ENCODE results near the gene CD244. TPM values are rescaled to one million over a fixed set of nuclear protein-coding genes. Genes with fewer than 3 reads are reported as not detected.

CD244 gene
- total RNA-seq, 1 donor from 2014 or later = not detected

DNA sequence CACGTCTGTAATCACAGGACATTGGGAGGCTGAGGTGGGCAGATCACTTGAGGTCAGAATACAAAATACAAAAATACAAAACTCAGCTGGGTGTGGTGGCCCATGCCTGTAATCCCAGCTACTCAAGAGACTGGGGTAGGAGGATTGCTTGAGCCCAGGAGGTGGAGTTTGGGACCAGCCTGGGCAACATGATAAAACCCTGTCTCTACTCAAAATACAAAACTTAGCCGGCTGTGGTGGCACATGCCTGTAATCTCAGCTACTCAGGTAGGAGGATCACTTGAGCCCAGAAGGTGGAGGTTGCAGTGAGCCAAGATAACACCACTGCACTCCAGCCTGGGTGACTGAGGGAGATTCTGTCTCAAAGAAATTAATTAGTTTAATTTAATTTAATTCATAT is 28.8 kb upstream of the CD244 start:
- Mint-ChIP-seq H3K27me3 (no peaks in the 10 kb centered on the region), H3K9me3 (ENCODE audit: low read depth) (peaks cover 22% of the 10 kb centered on the region), H3K4me1 (ENCODE audit: low read depth) (no peaks in the 10 kb centered on the region), H3K4me3 (ENCODE audit: low read depth) (no peak overlapping the region), H3K36me3 (ENCODE audit: insufficient read depth) (peaks cover 2% of the 10 kb centered on the region), H3K27ac (no peak overlapping the region)
- TF ChIP-seq, protein P1, sequence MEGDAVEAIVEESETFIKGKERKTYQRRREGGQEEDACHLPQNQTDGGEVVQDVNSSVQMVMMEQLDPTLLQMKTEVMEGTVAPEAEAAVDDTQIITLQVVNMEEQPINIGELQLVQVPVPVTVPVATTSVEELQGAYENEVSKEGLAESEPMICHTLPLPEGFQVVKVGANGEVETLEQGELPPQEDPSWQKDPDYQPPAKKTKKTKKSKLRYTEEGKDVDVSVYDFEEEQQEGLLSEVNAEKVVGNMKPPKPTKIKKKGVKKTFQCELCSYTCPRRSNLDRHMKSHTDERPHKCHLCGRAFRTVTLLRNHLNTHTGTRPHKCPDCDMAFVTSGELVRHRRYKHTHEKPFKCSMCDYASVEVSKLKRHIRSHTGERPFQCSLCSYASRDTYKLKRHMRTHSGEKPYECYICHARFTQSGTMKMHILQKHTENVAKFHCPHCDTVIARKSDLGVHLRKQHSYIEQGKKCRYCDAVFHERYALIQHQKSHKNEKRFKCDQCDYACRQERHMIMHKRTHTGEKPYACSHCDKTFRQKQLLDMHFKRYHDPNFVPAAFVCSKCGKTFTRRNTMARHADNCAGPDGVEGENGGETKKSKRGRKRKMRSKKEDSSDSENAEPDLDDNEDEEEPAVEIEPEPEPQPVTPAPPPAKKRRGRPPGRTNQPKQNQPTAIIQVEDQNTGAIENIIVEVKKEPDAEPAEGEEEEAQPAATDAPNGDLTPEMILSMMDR (IDR thresholded peaks at IDR 0.05; ENCODE audit: unreplicated experiment) = no peak
- no peak for DNase-seq (ENCODE audit: low spot score, unreplicated experiment)

DNA sequence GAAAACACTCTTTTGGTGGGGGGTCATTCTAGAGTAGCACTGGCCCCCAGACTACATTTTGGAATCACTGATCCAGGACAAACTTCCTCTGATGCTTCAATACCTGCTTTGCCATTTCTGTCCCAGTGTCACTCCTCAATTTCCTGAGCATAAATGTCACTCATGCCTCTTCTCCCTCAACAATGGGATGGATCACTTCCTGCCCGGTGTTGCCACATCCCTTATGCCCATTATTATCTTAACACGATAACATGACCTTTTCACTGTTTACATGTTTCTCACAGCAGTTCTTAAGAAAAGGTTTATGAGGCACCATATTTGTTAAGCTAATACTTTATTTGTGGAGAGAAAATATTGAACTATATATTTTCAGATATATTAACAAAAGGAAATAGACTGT is 26.2 kb upstream of the CD244 start:
- no peak overlapping the region for H3K4me3 Mint-ChIP-seq (ENCODE audit: low read depth)
- no peak overlapping the region for H3K27ac Mint-ChIP-seq
- H3K9me3 Mint-ChIP-seq (ENCODE audit: low read depth) = peaks cover 8% of the 10 kb centered on the region
- DNase-seq (ENCODE audit: low spot score, unreplicated experiment) = no peak
- peaks cover 2% of the 10 kb centered on the region for H3K4me1 Mint-ChIP-seq (ENCODE audit: low read depth)
- TF ChIP-seq, protein P1 (IDR thresholded peaks at IDR 0.05; ENCODE audit: unreplicated experiment) = no peak
- peaks cover 2% of the 10 kb centered on the region for H3K36me3 Mint-ChIP-seq (ENCODE audit: insufficient read depth)
- no peaks in the 10 kb centered on the region for H3K27me3 Mint-ChIP-seq

DNA sequence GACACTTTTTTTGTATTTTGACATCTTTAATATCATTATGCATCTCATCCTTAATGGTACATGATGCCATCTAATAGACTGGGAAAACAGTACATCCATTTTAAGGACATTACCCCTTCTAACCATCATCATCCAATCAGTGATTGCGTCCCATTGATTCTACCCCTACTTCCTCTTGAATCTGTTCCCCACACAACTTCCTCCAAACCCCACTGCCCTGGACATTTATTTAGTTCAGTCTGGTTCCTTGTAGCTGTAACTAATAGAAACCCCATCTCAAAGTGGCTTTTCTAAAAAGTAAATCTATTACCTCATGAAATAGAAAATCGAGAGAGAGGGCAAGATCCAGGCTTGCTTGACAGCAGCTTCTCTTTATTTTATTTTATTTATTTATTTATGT is 24.4 kb upstream of the CD244 start:
- no peak overlapping the region for H3K4me3 Mint-ChIP-seq (ENCODE audit: low read depth)
- TF ChIP-seq, protein P1 (IDR thresholded peaks at IDR 0.05; ENCODE audit: unreplicated experiment) = no peak
- DNase-seq (ENCODE audit: low spot score, unreplicated experiment) = no peak
- H3K4me1 Mint-ChIP-seq (ENCODE audit: low read depth) = peaks cover 8% of the 10 kb centered on the region
- H3K9me3 Mint-ChIP-seq (ENCODE audit: low read depth) = peaks cover 3% of the 10 kb centered on the region
- no peaks in the 10 kb centered on the region for H3K36me3 Mint-ChIP-seq (ENCODE audit: insufficient read depth)
- H3K27ac Mint-ChIP-seq = no peak overlapping the region
- H3K27me3 Mint-ChIP-seq = no peaks in the 10 kb centered on the region

DNA sequence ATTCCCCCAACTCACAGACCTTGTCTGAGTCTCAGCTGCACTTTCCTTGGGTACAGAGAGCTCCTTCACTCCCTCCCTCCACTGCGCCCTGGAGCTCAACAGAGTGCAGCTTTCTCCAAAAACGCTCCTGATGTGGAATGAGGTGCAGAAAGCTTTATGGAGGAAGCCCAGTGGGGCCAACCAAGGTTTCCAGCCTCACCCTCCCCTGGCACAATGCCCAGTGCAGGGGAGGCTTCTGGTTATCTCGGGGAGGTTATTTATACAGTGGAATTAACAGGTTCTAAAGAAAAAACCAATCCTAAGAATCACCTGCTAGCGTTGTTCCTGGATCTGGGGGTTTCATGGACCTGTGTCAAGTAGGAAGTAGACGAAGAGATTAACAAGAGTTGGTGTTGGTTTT is 22.4 kb upstream of the CD244 start, which contains the start of gene ITLN1:
TSS of gene ITLN1 (minus strand) at position 139 of the 400 bp plus-strand sequence. CDS start 303 bp downstream, outside the sequence.
- H3K27me3 Mint-ChIP-seq = no peaks in the 10 kb centered on the region
- TF ChIP-seq, protein P1 (IDR thresholded peaks at IDR 0.05; ENCODE audit: unreplicated experiment) = no peak
- no peak within 1 kb of the TSS for H3K27ac Mint-ChIP-seq
- no peak for DNase-seq (ENCODE audit: low spot score, unreplicated experiment)
- H3K9me3 Mint-ChIP-seq (ENCODE audit: low read depth) = no peaks in the 10 kb centered on the region
- no peaks in the 10 kb centered on the region for H3K36me3 Mint-ChIP-seq (ENCODE audit: insufficient read depth)
- H3K4me3 Mint-ChIP-seq (ENCODE audit: low read depth) = no peak within 1 kb of the TSS
- peaks cover 8% of the 10 kb centered on the region for H3K4me1 Mint-ChIP-seq (ENCODE audit: low read depth)

DNA sequence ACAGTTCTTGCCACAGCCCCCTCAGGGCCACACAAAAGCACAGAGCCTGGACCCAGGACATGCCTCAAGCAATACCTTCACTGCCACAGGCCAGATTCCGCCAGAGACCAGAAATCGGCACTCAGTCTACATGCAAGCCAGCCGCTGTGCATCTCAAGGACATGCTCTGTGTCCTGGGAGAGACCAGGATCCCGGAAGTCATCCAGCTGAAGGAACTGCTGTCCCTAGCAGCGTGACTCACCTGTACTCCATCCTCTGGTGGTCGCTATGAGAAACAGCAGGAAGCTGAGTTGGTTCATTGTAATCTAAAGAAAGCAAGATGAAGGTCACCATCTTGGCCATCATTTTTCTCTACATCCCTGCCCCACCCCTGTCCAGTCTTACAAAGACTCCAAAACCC is 21.9 kb upstream of the CD244 start:
- H3K9me3 Mint-ChIP-seq (ENCODE audit: low read depth) = no peaks in the 10 kb centered on the region
- H3K4me3 Mint-ChIP-seq (ENCODE audit: low read depth) = no peak overlapping the region
- H3K27me3 Mint-ChIP-seq = no peaks in the 10 kb centered on the region
- H3K4me1 Mint-ChIP-seq (ENCODE audit: low read depth) = peaks cover 8% of the 10 kb centered on the region
- no peak overlapping the region for H3K27ac Mint-ChIP-seq
- no peaks in the 10 kb centered on the region for H3K36me3 Mint-ChIP-seq (ENCODE audit: insufficient read depth)
- no peak for DNase-seq (ENCODE audit: low spot score, unreplicated experiment)
- TF ChIP-seq, protein P1 (IDR thresholded peaks at IDR 0.05; ENCODE audit: unreplicated experiment) = peak; percentile 45
